Loucy (cell line): ENCODE data around the gene OR5K3.

Source experiments
- EZH2phosphoT487 ChIP-seq: fragments of 200-600 bp; IDR thresholded peaks from 2 replicates; pipeline ENCODE4 v1.6.1; 2018; ENCODE audit warnings: antibody characterized with exemption, mild to moderate bottlenecking, moderate library complexity, borderline replicate concordance
- TF ChIP-seq, protein P1 (sequence below): fragments of 200-600 bp; sonication (generic); conservative IDR thresholded peaks from 2 replicates; pipeline ENCODE4 v1.5.1; 2014; ENCODE audit warnings: mild to moderate bottlenecking, antibody characterized with exemption, low read length

DNA sequence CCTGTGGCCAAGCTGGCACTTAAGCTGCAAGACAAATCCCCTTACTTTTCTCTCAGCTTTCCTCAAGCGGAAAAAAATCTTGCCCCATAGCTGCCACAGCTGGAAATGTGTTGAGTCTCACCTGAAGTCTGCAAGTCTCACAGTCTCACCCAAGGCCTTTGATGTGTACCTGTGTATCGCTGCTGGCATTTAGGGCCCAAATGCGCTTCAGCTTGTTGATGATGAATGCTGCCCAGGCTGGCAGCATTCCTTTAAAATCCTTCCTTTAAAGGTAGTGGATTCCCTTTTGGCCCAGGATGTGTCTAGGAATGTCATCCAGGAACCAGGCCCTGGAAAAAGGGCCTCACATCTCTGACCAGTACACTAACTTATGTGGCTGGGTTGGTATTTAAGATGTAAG lies 29.8 kb upstream of the OR5K3 start:
- TF ChIP-seq, protein P1, sequence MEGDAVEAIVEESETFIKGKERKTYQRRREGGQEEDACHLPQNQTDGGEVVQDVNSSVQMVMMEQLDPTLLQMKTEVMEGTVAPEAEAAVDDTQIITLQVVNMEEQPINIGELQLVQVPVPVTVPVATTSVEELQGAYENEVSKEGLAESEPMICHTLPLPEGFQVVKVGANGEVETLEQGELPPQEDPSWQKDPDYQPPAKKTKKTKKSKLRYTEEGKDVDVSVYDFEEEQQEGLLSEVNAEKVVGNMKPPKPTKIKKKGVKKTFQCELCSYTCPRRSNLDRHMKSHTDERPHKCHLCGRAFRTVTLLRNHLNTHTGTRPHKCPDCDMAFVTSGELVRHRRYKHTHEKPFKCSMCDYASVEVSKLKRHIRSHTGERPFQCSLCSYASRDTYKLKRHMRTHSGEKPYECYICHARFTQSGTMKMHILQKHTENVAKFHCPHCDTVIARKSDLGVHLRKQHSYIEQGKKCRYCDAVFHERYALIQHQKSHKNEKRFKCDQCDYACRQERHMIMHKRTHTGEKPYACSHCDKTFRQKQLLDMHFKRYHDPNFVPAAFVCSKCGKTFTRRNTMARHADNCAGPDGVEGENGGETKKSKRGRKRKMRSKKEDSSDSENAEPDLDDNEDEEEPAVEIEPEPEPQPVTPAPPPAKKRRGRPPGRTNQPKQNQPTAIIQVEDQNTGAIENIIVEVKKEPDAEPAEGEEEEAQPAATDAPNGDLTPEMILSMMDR = no peak
- TF ChIP-seq EZH2phosphoT487 = no peak
